Skin of body (tissue), 2 donors: ENCODE measurements around the gene FBXW5. TPM values are rescaled to one million over a fixed set of nuclear protein-coding genes. Genes with fewer than 3 reads are reported as not detected.

Source experiments
- DNase-seq: peaks from one replicate; lab custom pipeline; 2025; lab: John Stamatoyannopoulos, UW
- total RNA-seq: library from RNA; depleted of rRNA; stranded (reverse); fragments of >200 nt; gene quantifications from one replicate; pipeline ENCODE4 v1.2.3, GENCODE V29; 2014

FBXW5 gene
- total RNA-seq, 1 donor from 2014 or later = 38.8 TPM

DNA sequence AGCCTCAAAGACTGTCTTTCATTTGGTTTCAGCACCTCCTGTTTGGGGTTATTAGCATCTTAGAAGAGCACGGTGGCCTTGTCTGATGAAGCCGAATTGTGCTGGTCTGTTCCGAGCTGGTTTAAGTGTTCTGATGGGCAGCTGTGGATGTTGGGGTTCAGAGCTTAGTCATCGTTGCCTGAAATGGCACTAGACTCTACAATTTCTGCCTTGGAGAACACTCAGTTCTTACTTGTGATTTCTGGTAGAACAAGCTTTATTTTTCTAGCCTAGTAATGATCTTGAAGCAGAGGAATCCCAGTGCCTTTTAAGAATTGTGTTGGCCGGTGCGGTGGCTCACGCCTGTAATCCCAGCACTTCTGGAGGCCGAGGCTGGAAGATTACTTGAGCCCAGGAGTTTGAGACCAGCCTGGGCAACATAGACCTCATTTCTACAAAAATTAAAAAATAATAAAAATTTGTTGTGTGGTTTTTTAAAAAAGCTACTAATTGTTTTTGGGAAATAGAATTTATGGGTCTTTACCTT lies 7.8 kb downstream of the FBXW5 start:
- no peak for DNase-seq

DNA sequence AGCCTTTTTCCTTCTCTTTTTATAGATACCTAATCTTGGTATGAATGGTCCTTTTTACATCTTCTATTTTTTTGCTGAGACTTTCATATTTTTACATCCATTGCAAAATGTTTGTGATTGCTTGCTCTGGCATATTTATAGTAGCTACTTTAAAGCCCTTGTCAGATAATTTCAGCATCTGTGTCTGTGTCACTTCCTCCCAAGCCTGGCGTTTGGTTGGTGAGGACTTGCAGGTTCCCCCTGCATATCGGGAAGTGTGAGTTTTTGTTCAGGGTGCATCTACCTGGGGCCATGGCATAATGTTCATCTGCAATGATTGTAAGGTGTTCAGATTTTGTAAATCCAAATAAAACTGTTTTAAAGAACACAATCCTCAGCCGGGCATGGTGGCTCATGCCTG lies 8.9 kb downstream of the FBXW5 start:
- DNase-seq = no peak

DNA sequence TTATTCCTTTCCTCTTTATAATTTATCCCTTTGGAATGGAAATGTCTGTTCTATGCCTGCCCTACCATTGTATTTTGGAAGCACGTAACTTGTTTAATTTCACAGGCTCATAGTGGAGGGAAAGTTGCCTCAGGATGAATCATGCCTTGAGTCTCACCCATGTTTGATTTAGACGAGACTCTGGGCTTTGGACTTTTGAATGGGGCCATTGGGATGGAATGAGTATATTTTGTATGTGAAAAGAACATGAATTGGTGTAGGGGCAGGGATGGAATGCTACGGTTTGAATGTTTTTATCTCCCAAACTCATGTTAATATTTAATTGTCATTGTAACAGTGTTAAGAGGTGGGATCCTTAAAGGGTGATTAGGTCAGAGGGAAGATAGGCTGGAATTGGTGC lies 10.3 kb downstream of the FBXW5 start:
- no peak for DNase-seq

DNA sequence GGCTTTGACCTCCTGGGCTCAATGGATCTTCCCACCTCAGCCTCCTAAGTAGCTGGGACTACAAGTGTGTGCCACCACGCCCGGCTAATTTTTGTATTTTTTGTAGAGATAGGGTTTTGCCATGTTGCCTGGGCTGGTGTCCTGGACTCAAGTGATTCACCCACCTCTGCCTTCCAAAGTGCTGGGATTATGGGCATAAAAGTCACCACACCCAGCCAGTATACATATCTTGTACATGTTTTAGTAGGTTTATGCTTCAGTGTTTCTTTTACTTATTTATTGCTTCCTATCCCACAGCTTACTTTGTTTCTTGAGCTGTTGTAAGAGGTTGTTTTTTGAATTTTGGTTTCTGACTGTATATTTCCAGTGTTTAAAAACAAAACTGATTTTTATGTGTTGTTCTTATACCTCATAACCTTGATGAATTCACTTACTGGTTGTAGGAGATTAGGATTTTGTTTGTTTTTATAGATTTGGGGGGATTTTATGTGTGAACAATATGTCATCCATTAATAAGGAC lies 12.9 kb downstream of the FBXW5 start:
- DNase-seq = no peak

DNA sequence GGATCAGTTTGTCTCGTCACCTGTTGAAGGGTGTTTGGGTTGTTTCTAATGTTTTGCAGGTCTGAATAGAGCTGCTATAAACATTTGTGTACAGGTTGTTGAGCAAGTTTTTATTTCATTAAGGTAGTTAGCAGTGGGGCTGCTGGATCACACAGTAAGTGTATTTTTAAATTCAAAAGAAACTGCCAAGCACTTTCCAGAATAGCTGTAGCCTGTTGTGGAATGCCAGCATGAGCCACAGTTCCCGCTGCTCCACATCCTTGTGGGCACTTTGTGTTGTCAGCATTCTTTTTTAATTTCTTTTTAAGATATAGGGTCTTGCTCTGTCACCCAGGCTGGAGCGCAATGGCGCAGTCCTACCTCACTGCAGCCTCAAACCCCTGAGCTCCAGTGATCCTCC lies 14.5 kb downstream of the FBXW5 start:
- DNase-seq = no peak

DNA sequence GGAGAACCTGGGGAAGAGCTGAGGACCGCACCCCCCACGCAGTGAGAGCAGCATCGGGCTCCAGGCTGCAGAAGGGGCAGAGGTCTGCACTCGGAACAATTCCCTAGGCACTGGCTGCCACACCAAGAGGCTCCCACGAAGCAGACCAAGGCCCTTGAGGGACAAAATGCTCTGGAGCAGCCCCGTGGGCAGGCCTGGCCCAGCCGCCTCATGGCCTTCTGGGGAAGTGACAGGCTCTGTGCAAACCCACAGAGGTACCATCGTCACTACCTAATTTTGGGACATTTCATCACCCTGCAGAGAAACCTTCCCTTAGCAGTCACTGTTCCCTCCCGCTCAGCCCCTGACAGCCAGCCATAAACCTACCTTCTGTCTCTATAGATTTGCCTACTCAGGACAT lies 15.9 kb downstream of the FBXW5 start:
- no peak for DNase-seq

DNA sequence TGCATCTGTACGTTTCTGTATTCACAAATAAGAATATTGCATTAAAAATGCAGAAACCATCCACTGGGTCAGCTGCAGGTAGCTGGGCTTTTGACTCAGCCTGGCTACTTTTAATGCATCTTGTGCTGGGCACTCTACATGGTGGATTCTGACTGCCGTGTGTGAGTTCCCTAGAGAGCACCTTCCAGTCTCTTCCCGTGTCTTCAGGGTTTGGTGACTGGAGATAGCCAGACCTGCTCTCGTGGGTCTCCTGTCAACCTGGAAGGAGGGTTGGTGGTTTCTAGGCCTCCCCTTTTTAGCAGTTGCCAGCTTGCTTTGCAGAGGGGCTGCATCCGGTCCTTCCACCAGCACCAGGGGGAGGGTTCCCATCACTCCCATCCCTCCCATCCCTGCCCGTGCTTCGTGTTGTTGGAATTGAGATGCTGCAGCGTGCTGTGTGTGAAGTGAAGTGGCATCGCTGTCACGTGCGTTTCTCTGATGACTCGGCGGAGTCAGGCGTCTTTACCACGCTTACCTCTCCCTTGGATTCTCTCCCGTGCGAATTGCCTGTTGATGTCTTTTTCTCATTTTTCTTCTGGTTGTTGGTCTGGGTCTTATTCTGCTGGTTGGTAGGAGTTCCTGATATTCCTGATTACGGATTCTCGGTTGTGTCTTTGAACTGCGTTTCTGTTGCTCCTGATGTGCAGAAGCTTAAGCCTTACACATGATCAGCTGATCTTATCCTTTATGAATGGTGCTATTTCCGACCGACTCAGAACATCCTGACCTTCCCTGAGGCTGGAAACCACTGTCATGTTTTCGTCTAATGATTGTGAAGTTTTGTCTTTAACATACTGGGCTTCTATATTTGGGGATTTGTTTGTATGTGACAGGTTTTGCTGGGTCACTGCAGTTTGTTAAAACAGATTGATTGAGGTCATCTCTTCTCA lies 16.9 kb downstream of the FBXW5 start:
- no peak for DNase-seq

DNA sequence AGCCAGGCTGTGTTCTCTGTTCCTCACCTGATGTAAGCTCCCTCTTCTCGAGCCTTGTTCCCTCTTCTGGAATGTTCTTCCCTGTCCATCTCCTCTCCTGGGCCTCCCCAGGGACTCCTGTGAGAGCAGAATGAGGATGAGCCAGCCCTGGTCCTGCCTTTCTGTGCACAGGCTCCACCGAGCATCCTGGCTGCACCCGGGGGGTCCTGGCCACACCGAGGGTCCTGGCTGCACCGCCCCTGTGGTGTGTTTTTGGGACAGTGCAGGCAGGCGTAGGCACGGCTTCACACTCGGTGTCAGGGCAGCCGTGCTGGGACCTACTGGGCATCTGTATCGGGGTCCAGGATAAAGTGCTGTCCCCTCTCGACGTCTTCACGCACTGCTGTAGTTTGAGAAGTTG lies 17.8 kb downstream of the FBXW5 start:
- no peak for DNase-seq

DNA sequence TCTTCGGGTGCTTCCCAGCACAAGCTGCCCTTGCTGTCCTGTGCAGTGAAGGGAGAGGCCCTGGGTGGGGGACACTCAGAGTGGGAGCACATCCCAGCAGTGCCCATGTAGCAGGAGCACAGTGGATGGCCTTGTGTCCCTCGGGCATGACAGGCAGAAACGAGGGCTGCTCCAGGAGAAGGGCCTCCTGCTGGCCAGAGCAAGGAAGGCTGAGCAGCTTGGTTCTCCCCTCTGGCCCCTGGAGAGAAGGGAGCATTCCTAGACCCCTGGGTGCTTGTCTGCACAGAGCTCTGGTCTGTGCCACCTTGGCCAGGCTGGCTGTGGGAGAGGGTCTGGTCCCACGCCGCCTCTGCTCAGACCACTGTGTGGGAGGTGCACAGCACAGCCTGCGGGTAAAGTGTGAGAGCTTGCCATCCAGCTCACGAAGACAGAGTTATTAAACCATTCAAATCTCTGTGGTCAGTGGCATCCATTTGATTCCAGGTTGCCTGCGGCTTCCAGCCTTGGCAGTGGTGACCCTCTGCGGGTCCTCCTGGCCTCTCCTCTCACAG lies 18.3 kb downstream of the FBXW5 start:
- no peak for DNase-seq

DNA sequence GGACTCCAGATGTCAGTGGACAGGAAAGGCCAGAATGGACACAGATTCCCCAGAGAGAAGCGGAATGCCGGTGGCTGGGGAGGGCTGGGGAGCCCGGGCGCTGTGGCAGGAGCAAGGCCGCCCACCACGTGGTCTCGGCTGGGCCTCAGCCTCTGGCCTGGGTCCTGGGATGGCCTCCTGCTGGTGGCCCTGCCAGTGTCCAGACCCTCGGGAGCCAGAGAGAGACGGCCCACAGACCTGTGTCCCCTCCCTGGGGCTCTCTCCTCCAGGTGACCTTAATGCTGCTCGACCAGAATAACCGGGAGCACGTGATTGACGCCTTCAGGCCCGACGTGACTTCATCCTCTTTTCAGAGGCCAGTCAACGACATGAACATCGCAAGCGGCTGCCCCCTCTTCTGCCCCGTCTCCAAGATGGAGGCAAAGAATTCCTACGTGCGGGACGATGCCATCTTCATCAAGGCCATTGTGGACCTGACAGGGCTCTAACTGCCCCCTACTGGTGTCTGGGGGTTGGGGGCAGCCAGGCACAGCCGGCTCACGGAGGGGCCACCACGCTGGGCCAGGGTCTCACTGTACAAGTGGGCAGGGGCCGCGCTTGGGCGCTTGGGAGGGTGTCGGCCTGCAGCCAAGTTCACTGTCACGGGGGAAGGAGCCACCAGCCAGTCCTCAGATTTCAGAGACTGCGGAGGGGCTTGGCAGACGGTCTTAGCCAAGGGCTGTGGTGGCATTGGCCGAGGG lies 19.0 kb downstream of the FBXW5 start:
- no peak for DNase-seq

DNA sequence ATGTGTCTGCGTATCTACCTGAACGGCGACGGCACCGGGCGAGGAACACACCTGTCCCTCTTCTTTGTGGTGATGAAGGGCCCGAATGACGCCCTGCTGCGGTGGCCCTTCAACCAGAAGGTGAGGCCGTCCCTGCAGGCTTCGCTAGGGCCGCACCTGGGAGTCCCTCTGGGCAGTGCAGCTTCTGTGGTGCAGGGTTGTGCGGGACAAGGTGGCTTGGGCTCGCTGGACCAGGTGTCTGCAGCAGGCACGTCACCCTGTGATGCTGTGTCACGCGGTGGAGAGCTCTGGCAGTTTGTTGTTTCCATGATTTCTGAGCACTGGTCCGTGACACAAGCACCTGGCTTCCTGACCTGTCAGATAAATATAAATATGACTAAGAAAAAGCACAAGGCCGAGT lies 20.7 kb downstream of the FBXW5 start:
- no peak for DNase-seq

DNA sequence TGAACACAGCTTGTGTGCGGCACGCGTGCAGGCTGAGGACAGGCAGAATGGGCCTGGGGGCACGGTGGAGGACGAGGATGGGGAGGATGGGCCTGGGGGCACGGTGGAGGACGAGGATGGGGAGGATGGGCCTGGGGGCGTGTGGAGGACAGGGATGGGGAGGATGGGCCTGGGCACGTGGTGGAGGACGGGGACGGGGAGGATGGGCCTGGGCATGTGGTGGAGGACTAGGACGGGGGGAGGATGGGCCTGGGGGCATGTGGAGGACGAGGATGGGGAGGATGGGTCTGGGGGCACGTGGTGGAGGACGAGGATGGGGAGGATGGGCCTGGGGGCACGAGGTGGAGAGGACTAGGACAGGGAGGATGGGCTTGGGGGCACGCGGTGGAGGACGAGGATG lies 22.0 kb downstream of the FBXW5 start:
- no peak for DNase-seq

DNA sequence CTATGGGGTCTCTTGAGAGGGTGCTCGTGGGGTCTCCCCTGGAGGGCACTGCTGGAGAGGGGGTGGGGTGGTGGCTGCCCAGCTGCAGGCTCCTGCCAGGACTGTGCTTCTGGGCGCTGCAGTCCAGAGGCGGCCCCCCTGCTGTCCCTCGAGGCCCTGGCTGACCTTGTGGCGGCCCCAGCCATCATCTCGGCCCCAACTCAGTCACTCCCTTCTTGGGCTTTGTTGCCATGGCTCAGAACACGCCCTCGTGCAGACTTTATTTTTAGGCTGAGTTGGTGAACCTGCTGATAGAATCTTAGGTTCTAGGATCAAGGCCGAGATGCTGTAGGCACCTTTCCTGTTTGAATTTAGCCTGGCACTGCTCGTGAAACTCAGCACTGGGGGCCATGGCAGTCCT lies 22.8 kb downstream of the FBXW5 start:
- DNase-seq = no peak

DNA sequence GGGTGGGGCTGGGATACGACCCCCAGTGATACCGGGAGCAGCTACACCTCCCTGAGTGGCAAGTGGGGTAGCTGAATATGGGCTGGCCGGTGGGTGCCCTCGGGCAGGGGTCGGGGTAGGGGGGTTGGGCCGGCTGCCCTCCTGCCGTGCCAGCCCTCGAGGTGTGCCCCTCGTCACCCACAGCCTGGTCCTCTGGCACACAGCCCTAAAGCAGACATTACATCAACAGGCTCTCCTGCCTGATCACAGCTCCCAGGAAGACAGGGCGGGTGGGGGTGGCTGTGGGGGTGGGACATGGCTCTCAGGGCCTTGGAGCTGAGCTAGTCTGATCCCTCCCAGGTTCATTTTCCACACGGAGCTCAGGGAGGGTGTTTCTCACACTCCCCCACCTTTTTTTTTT lies 23.2 kb downstream of the FBXW5 start:
- no peak for DNase-seq

DNA sequence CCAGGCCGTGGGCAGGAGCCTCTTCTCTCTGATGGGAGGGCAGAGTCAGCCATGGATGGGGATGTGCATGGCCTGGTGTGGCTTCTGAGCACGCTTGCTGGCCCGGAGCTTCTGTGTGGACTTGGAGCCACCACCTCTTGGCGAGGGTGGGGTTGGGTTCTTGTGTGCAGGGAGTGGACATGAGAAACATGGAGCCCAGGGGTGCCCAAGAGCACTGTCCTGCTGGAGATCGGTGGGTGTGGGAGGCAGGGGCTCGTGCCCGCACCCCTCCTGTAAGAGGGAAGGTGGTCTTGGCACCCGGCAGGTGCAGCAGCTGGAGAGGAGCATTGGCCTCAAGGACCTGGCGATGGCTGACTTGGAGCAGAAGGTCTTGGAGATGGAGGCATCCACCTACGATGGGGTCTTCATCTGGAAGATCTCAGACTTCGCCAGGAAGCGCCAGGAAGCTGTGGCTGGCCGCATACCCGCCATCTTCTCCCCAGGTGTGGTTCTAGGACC lies 23.8 kb downstream of the FBXW5 start:
- no peak for DNase-seq

DNA sequence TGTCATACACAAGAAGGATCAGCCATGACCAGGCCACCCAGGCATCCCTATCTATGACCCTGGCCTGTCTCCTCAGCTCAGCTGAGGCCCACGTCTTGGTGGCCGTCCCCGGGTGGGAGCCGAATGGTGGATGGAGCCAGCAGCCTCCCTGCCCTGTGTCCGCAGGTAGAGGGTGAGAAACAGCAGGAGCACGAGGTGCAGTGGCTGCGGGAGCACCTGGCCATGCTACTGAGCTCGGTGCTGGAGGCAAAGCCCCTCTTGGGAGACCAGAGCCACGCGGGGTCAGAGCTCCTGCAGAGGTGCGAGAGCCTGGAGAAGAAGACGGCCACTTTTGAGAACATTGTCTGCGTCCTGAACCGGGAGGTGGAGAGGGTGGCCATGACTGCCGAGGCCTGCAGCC lies 24.5 kb downstream of the FBXW5 start:
- DNase-seq = no peak

DNA sequence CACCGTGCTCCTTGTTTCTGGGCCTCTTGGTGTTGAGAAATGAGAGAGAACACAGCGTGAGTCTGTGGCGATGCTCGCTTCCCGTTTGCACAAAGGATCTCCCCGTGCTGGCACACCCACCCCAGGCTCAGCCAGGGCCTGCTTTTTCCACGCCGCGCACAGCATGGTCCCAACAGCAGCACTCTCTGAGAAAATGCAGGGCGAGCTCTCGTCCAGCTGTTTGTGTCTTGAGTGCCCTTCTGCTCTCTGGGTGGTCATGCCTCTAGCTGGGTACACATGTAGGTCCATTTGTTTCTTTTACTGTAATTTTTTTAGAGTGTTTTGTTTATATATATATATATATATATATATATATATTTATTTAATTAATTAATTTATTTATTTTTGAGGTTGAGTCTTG lies 26.6 kb downstream of the FBXW5 start:
- no peak for DNase-seq

DNA sequence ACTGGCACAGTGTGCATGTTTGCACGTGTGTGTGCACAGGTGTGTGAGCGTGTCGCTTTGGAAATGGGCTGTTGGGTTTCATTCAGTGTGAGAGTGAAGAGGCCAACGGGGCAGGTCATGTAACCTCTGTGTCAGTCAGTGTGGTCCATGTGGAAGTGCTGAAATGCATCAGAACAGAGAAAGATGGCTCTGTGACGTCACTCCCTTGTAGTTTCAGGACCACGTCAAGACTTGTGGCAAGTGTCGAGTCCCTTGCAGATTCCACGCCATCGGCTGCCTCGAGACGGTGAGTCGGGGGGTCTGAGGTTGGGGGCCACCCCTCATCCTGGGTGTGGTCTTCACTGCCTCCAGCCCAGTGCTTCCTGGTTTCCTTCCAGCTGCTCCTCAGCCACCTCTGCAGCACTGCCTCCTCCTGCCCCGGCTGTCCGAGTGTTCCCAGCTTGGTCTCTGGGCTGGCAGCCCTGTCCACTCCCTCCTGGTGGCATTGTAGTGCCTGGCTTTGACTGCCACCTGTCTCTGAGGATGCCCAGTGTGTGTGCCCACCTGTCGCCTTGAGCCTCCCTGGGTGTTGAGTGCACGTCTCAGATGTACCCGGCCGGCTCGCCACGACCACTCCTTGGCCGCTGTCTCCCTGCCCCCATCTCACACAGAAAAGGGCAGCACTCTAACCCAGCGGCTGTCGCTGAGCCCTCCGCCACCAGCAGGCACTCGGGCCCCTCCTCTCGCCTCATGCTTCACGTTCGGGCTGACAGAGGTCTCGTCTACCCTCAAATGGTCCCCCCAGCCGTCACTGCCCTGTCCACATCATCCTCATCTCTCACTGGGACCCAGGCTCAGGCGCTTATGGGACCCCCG lies 28.0 kb downstream of the FBXW5 start:
- no peak for DNase-seq

DNA sequence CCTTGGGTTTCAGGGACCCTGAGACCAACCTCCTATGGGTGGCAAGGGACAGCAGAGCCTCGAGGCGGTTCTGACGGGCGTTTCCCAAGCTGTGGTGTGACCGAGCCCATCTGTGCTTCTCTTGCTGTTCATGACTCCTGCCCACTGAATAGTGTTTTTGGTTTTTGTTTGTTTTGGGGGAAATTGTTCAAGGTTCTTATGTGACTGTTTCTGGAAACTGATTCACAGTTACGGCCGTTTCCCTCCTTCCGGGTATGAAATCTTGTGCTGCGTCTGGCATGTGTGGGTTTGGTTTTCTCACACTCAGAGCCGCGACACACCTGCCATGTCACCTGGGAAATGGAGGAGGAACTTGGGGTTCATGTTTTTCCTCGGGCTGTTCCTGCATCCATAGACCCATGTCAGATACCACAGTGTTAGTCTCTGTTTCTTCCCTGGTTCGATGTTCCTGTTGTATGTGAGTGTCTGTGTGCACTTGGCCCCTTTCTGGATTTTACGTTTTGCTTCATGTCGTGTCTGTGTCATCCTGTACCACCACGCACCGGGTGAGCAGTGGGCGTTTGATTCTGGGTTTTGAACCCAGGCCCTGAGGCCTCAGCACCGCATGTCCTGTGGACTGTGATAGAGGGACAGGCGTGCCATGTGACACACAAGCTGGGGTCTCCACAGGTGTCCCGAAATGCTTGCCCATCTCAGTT lies 28.8 kb downstream of the FBXW5 start:
- DNase-seq = no peak

DNA sequence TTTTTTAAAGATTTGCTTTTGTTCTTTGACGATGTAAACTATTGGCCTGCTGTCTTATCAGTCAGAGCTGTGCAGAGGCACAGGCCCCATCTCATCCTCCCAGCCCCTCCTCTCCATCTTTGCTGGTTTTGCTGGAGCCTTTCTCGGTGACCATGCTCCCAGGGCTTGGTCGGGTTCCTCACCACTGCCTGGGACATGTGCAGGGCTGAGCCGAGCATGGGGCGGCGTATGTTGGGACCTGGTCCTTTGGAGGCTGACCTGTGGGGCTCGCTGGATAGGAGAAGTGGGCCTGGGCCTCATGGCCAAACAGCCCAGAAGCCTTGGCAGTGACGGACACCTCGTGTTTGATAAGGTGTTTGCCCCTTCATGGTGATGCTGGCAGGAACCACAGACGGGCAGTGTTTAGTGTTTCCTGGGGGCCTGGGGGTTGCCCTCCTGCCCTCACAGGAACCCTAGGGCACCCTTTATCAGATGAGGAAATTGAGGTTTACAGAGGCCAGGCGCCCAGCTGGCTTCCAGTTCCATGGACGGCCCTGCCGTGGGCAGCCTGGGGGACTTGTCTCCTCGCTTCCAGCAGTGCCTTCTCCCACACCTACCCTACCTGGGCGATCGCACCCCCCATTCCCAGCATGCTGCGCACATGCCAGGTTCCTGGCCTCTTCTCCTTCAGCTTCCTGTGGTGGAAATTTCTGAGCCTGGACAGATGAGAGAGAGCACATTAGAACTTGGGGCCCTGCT lies 30.7 kb downstream of the FBXW5 start:
- DNase-seq = no peak
